ENCODE data around the gene ELOVL1.

Gene ELOVL1

DNA sequence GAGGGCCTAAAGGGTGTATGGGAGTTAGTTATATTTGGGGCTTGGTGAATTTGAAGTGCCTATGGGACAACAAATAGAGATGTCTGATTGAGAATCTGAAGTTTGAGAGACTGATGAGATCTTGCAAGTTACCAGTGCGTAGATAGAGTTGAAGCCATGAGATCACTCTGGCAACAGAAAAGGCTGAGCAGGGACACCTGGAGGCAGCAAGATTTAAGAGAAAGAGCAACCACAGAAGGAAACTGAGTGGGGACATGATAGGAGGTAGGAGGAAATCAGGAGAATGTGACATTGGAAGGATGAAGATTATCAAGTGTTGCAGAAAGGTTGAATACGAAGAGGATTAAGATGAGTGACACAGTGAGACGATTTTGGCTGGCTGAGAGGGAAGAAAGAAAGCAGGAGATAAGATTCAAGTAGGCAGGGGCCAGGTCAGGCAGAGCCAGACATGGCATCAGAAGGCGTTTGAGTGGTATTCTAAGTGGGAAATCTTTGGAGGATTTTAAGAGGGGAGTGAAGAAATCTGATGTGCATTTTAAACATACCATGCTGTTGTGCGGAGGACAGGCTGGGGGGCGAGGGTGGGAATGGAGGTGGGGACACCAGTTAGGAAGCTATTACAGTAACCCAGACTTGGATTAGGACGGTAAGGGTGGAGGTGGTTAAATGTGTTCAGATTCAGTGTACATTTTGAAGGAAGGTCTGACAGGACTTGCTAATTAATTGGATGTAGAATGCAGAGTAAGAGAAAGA, 33.2 kb downstream of the ELOVL1 start:
- no peak overlapping the region for H3K4me3 ChIP-seq (ENCODE audit: insufficient read depth, low read depth, low read length, poor library complexity, severe bottlenecking)
- H3K4me1 ChIP-seq (ENCODE audit: control insufficient read depth, insufficient read depth, low read length, poor library complexity, severe bottlenecking): no peaks in the 10 kb centered on the region
- no peaks in the 10 kb centered on the region for H3K36me3 ChIP-seq (ENCODE audit: control insufficient read depth, insufficient read depth, low read length)
- DNase-seq: no peak
- no peaks in the 10 kb centered on the region for H3K27me3 ChIP-seq (replicated peaks; ENCODE audit: control insufficient read depth, insufficient read depth, low read length, poor library complexity, severe bottlenecking)
- no peaks in the 10 kb centered on the region for H3K9me3 ChIP-seq (ENCODE audit: control insufficient read depth, low read length)
- H3K27ac ChIP-seq (ENCODE audit: insufficient read depth, low read length, poor library complexity, severe bottlenecking): no peak overlapping the region

DNA sequence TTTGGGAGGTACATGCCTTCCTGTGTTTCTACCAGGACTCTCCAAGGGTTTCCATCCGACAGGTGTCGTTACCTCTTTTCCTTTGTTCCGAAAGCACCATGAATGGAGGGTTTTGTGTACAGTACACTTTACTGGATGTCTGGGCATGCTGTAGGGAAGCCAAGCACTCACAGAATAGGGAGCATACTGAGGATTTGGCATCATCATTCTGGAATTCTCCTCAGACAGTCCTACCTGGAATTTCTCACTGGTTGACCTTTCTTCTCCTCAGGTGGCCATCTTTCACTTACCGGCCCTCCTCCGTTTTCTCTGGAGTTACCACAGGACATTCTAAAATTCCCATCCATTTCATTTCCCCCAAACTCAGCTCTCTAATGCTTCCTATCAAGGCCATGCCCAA, 36.1 kb downstream of the ELOVL1 start:
- Histone ChIP-seq H3K4me3 (ENCODE audit: insufficient read depth, low read depth, low read length, poor library complexity, severe bottlenecking) (no peak overlapping the region), H3K27ac (ENCODE audit: insufficient read depth, low read length, poor library complexity, severe bottlenecking) (no peak overlapping the region), H3K36me3 (ENCODE audit: control insufficient read depth, insufficient read depth, low read length) (no peaks in the 10 kb centered on the region), H3K4me1 (ENCODE audit: control insufficient read depth, insufficient read depth, low read length, poor library complexity, severe bottlenecking) (no peaks in the 10 kb centered on the region), H3K9me3 (ENCODE audit: control insufficient read depth, low read length) (no peaks in the 10 kb centered on the region), H3K27me3 (replicated peaks; ENCODE audit: control insufficient read depth, insufficient read depth, low read length, poor library complexity, severe bottlenecking) (no peaks in the 10 kb centered on the region)
- no peak for DNase-seq

DNA sequence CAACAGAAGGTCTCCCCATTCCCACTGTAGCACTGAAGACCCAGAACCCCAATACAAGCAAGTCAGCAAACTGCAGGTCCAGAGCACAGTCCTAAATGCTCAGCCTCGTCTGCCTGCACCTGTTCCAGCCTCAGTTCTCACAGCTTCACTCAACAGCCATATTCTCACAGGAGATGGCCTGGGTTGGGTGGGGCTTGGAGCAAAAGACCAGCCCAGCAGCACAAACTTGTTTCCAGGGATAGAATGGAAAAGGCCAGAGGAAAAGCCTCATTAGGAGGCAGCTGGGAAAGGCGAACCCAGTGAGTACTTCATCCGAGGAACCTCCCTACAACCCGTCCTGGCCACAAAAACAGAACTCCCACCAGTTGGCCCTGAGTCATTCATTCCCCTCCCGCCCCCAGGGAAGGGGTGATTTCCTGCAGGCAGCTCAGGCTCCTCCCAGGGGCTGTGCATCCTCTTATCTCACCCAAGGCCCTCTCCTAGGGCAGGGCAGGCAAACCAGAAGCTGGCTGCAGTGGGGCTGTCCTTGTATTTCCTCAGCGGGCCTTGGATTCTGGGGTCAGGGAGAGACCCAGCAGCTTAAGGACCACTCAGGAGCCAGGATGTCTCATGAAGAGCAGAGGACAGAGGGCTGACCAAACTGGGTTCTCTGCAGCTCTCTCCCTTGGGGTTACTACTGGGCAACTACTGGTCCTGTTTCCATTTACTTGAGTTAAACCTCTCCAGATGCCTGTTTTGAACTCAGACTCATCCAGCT, 37.6 kb downstream of the ELOVL1 start:
- no peak for DNase-seq
- Histone ChIP-seq H3K36me3 (ENCODE audit: control insufficient read depth, insufficient read depth, low read length) (no peaks in the 10 kb centered on the region), H3K9me3 (ENCODE audit: control insufficient read depth, low read length) (no peaks in the 10 kb centered on the region), H3K4me3 (ENCODE audit: insufficient read depth, low read depth, low read length, poor library complexity, severe bottlenecking) (no peak overlapping the region), H3K4me1 (ENCODE audit: control insufficient read depth, insufficient read depth, low read length, poor library complexity, severe bottlenecking) (no peaks in the 10 kb centered on the region), H3K27me3 (replicated peaks; ENCODE audit: control insufficient read depth, insufficient read depth, low read length, poor library complexity, severe bottlenecking) (no peaks in the 10 kb centered on the region), H3K27ac (ENCODE audit: insufficient read depth, low read length, poor library complexity, severe bottlenecking) (no peak overlapping the region)

DNA sequence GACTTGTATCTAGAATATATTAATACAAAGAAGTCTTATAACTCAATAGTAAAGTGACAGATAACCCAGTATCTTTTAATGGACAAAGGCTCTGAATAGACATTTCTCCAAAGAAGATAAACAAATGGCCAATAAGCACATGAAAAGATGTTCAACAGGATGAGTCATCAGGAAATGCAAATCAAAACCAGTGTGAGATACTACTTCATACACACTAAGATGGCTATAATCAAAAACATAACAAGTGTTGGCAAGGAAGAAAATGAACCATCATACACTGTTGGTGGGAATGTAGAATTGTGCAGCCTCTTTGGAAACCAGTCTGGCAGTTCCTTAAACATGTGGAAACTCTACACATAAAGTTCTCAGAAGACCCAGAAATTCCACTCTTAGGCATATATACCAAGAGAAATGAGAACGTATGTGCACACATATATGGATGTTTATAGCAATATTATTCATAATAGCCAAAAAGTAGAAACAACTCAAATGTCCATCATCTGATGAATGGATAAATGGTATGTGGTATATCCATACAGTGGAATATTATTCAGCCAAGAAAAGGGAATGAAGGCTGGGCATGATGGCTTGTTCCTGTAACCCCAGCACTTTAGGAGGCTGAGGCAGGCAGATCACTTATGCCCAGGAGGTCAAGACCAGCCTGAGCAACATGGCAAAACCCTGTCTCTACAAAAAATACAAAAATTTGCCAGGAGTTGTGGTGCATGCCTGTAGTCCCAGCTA, 40.1 kb downstream of the ELOVL1 start:
- Histone ChIP-seq H3K36me3 (ENCODE audit: control insufficient read depth, insufficient read depth, low read length) (no peaks in the 10 kb centered on the region), H3K4me1 (ENCODE audit: control insufficient read depth, insufficient read depth, low read length, poor library complexity, severe bottlenecking) (no peaks in the 10 kb centered on the region), H3K27ac (ENCODE audit: insufficient read depth, low read length, poor library complexity, severe bottlenecking) (no peak overlapping the region), H3K9me3 (ENCODE audit: control insufficient read depth, low read length) (no peaks in the 10 kb centered on the region), H3K27me3 (replicated peaks; ENCODE audit: control insufficient read depth, insufficient read depth, low read length, poor library complexity, severe bottlenecking) (no peaks in the 10 kb centered on the region), H3K4me3 (ENCODE audit: insufficient read depth, low read depth, low read length, poor library complexity, severe bottlenecking) (no peak overlapping the region)
- DNase-seq: no peak

DNA sequence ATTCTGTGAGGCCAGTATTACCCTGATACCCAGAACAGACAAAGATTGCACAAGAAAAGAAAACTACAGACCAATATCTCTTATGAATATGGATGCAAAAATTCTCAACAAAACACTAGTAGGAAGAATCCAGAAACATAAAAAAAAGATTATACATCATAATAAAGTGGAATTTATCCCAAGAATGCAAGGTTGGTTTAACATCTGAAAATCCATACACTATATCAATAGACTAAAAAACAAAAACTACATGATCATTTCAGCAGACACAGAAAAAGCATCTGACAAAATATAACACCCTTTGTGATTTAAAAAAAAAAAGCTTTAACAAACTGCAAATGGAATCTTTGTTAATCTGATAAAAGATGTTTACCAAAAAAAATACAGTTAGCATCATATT, 42.4 kb downstream of the ELOVL1 start:
- H3K27ac ChIP-seq (ENCODE audit: insufficient read depth, low read length, poor library complexity, severe bottlenecking): no peak overlapping the region
- H3K27me3 ChIP-seq (replicated peaks; ENCODE audit: control insufficient read depth, insufficient read depth, low read length, poor library complexity, severe bottlenecking): no peaks in the 10 kb centered on the region
- DNase-seq: no peak
- no peaks in the 10 kb centered on the region for H3K36me3 ChIP-seq (ENCODE audit: control insufficient read depth, insufficient read depth, low read length)
- H3K4me1 ChIP-seq (ENCODE audit: control insufficient read depth, insufficient read depth, low read length, poor library complexity, severe bottlenecking): no peaks in the 10 kb centered on the region
- no peak overlapping the region for H3K4me3 ChIP-seq (ENCODE audit: insufficient read depth, low read depth, low read length, poor library complexity, severe bottlenecking)
- no peaks in the 10 kb centered on the region for H3K9me3 ChIP-seq (ENCODE audit: control insufficient read depth, low read length)

DNA sequence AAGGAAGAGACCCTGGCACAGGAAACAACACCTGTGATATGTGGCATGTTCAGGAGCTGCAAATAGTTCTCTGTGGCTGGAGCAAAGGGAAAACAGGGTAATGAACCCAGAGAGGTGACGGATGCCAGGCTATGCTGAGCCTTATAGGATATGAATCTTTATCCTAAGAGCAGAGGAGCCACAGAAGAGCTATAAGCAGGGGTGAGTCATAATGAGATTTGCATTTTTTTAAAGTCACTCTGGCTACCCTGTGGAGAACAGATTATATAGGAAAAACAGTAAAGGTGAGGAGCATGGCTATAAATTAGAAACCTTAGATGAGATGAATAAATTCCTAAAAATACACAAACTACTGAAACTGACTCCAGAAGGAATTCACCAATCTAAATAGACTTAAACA, 43.0 kb downstream of the ELOVL1 start:
- Histone ChIP-seq H3K36me3 (ENCODE audit: control insufficient read depth, insufficient read depth, low read length) (no peaks in the 10 kb centered on the region), H3K27me3 (replicated peaks; ENCODE audit: control insufficient read depth, insufficient read depth, low read length, poor library complexity, severe bottlenecking) (no peaks in the 10 kb centered on the region), H3K27ac (ENCODE audit: insufficient read depth, low read length, poor library complexity, severe bottlenecking) (no peak overlapping the region), H3K4me1 (ENCODE audit: control insufficient read depth, insufficient read depth, low read length, poor library complexity, severe bottlenecking) (no peaks in the 10 kb centered on the region), H3K9me3 (ENCODE audit: control insufficient read depth, low read length) (no peaks in the 10 kb centered on the region), H3K4me3 (ENCODE audit: insufficient read depth, low read depth, low read length, poor library complexity, severe bottlenecking) (no peak overlapping the region)
- no peak for DNase-seq

DNA sequence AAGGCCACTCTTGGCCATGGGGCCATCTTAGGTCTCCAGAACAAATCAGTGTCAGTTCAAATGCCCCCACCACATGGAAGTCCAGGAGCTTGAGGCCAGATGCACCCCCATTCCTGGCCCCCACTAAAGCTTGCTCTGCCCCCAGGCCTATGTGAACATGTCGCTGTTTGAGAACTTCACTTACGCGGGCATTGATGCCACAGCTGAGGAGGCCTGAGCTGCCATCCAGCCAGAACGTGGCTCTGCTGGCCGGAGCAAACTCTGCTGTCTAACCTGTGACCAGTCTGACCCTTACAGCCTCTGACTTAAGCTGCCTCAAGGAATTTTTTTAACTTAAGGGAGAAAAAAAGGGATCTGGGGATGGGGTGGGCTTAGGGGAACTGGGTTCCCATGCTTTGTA, 45.3 kb downstream of the ELOVL1 start:
- no peaks in the 10 kb centered on the region for H3K36me3 ChIP-seq (ENCODE audit: control insufficient read depth, insufficient read depth, low read length)
- no peaks in the 10 kb centered on the region for H3K27me3 ChIP-seq (replicated peaks; ENCODE audit: control insufficient read depth, insufficient read depth, low read length, poor library complexity, severe bottlenecking)
- H3K4me1 ChIP-seq (ENCODE audit: control insufficient read depth, insufficient read depth, low read length, poor library complexity, severe bottlenecking): no peaks in the 10 kb centered on the region
- no peaks in the 10 kb centered on the region for H3K9me3 ChIP-seq (ENCODE audit: control insufficient read depth, low read length)
- H3K4me3 ChIP-seq (ENCODE audit: insufficient read depth, low read depth, low read length, poor library complexity, severe bottlenecking): no peak overlapping the region
- no peak for DNase-seq
- H3K27ac ChIP-seq (ENCODE audit: insufficient read depth, low read length, poor library complexity, severe bottlenecking): no peak overlapping the region

DNA sequence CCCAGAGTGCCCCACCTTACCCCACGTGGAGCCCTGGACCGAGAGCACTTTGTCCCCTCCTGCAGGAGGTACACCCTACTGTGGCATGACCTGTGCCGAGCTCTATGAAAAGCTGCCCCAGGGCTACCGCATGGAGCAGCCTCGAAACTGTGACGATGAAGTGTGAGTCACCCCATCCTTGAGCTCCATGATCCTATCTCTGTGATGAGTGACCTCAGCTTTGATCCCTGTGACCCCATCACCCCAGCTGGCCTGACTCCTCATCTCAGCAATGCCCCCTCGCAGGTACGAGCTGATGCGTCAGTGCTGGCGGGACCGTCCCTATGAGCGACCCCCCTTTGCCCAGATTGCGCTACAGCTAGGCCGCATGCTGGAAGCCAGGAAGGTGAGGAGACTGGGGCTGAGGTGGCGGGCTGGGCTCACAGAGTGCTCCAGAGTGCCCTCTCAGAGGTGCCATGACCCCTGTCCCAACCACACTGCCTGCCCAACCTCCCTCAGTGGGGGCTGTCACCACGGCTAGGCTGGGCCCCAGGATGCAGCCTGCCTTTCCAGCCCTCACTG, 46.4 kb downstream of the ELOVL1 start:
- Histone ChIP-seq H3K36me3 (ENCODE audit: control insufficient read depth, insufficient read depth, low read length) (no peaks in the 10 kb centered on the region), H3K4me1 (ENCODE audit: control insufficient read depth, insufficient read depth, low read length, poor library complexity, severe bottlenecking) (no peaks in the 10 kb centered on the region), H3K27ac (ENCODE audit: insufficient read depth, low read length, poor library complexity, severe bottlenecking) (no peak overlapping the region), H3K4me3 (ENCODE audit: insufficient read depth, low read depth, low read length, poor library complexity, severe bottlenecking) (no peak overlapping the region), H3K9me3 (ENCODE audit: control insufficient read depth, low read length) (no peaks in the 10 kb centered on the region), H3K27me3 (replicated peaks; ENCODE audit: control insufficient read depth, insufficient read depth, low read length, poor library complexity, severe bottlenecking) (no peaks in the 10 kb centered on the region)
- DNase-seq: no peak

DNA sequence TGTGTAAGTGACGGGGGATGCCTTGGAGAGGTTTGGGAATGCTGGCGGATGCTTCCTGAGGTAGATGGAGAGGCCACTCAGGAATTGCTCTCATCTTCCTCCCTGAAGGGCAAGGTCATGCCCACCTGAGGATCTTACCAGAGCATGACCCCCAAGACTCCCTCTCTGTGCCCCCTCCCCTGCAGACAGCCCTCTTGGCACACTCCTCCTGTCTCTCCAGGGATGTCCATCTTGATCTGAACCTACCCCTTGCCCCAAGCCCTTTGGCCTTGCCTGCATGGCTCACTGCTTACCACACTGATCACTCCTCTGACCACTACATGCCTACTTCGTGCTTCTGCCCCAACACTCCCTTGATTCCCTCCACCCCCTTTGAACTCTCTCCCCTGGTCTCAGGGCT, 48.0 kb downstream of the ELOVL1 start:
- DNase-seq: no peak
- Histone ChIP-seq H3K27me3 (replicated peaks; ENCODE audit: control insufficient read depth, insufficient read depth, low read length, poor library complexity, severe bottlenecking) (no peaks in the 10 kb centered on the region), H3K36me3 (ENCODE audit: control insufficient read depth, insufficient read depth, low read length) (no peaks in the 10 kb centered on the region), H3K4me3 (ENCODE audit: insufficient read depth, low read depth, low read length, poor library complexity, severe bottlenecking) (no peak overlapping the region), H3K27ac (ENCODE audit: insufficient read depth, low read length, poor library complexity, severe bottlenecking) (no peak overlapping the region), H3K9me3 (ENCODE audit: control insufficient read depth, low read length) (no peaks in the 10 kb centered on the region), H3K4me1 (ENCODE audit: control insufficient read depth, insufficient read depth, low read length, poor library complexity, severe bottlenecking) (no peaks in the 10 kb centered on the region)

DNA sequence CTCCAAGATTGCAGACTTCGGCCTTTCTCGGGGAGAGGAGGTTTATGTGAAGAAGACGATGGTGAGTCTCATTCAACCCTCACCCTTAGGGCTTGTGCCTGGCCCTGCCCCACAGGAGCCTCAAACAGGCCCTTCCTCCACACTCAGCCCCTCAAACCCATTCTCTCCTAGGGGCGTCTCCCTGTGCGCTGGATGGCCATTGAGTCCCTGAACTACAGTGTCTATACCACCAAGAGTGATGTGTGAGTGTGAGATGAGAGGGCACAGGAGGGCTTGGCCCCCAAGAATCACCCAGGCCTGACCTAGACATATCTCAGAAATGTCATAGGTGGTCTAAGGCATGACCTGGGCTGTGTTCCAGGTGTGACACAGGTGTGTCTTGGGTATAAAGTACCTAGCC, 48.5 kb downstream of the ELOVL1 start:
- H3K4me3 ChIP-seq (ENCODE audit: insufficient read depth, low read depth, low read length, poor library complexity, severe bottlenecking): no peak overlapping the region
- no peak overlapping the region for H3K27ac ChIP-seq (ENCODE audit: insufficient read depth, low read length, poor library complexity, severe bottlenecking)
- no peaks in the 10 kb centered on the region for H3K4me1 ChIP-seq (ENCODE audit: control insufficient read depth, insufficient read depth, low read length, poor library complexity, severe bottlenecking)
- H3K27me3 ChIP-seq (replicated peaks; ENCODE audit: control insufficient read depth, insufficient read depth, low read length, poor library complexity, severe bottlenecking): no peaks in the 10 kb centered on the region
- H3K36me3 ChIP-seq (ENCODE audit: control insufficient read depth, insufficient read depth, low read length): no peaks in the 10 kb centered on the region
- H3K9me3 ChIP-seq (ENCODE audit: control insufficient read depth, low read length): no peaks in the 10 kb centered on the region
- DNase-seq: no peak
